AG04450 (cell line): Measurements from ENCODE around the gene MAPK14. TPM values are rescaled to one million over a fixed set of nuclear protein-coding genes. Genes with fewer than 3 reads are reported as not detected.
A peak's percentile ranks its signal among the peaks of the same experiment; 100 is the strongest.
"Not testable (repeated sequence)": the region's sequence is repeated elsewhere in the genome, so short reads cannot be mapped to it uniquely, and the experiment has no call there.

Experiments
- CTCF ChIA-PET: fragments of 300-600, 350-600 bp; formaldehyde crosslinking; extraction: SDS; loops from one replicate; lab custom pipeline; 2022; ENCODE audit warnings: antibody characterized with exemption, inconsistent platforms; lab: Charles Lee
- POLR2A ChIA-PET: fragments of 350-600 bp; formaldehyde crosslinking; extraction: SDS; loops from one replicate; lab custom pipeline; 2021; ENCODE audit warnings: antibody characterized with exemption, inconsistent platforms; lab: Yijun Ruan, JAX
- DNase-seq: peaks from one replicate; pipeline ENCODE4 v3.0.0-alpha.2; 2011; ENCODE audit warnings: low read depth, low spot score
- H3K27ac ChIP-seq: one replicate; pipeline ENCODE4 v1.5.1; 2012; ENCODE audit warnings: low read depth, low read length, control low read depth
- H3K27me3 ChIP-seq: one replicate; pipeline ENCODE4 v1.6.0; 2012; ENCODE audit warnings: low read length; ENCODE audit not compliant: control insufficient read depth, insufficient read depth
- H3K4me3 ChIP-seq: 2 replicates; pipeline ENCODE4 v1.5.1; 2011; ENCODE audit warnings: mild to moderate bottlenecking, low read depth, low read length, control low read depth
- H3K9me3 ChIP-seq: 2 replicates; pipeline ENCODE4 v1.5.1; 2012; ENCODE audit warnings: low read length; ENCODE audit not compliant: control insufficient read depth, insufficient read depth
- polyA plus RNA-seq: library from polyadenylated mRNA; depleted of rRNA; stranded (reverse); fragments of >200 nt; gene quantifications from 2 replicates; pipeline ENCODE4 v1.2.3, GENCODE V29; 2011
- TF ChIP-seq, protein P1 (sequence below): IDR thresholded peaks from 2 replicates; pipeline ENCODE4 v1.5.1; 2011; ENCODE audit warnings: low read depth, low read length, control low read depth, inconsistent platforms

MAPK14 gene
- polyA plus RNA-seq, 1 experiment, result 55.7 TPM

DNA sequence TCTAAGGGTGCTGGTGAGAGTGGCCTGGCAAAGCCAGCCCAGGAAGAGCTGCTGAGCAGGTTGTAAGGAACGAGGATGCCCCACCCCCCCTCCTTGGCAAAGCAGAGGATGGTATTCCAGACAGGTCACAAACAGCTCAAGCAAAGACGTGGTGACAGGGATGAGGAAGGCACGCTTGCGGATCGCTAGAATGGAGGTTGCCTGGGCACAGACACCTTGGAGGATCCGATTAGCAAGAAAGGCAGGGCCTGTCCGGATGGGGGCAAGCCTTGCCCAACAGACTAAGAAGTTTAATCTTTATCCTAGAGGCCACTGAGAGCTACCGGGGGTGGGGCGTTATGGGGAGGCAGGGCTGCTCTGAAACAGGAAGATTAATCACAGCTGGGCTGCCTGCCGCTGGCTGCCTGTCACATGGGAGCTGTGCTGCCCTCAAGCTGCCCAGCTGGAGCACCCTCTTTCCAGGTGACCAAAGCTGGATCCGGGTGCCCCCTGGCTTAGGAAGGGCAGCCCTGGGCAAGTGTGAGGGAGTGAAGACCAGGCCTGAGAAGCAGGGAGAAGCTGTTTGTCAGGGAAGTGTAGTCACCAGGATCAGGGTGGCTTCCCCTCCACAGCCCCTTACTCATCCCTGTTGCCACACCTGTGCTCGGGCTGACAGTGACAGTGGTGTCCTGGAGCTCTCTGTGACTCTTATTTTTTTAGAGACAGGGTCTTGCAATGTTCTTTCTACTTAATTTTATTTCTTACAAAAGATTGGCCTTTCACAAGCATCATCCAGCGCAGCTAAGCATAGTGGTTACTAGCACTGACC, 93.6 kb downstream of the MAPK14 start:
- ChIA-PET CTCF (interaction anchor here (0.5 to 2.2 kb wide), 7 partner anchors 10 to 438 kb away, joined by 3 to 8 read pairs (median 4); no protein-coding TSS in a partner anchor), POLR2A (interaction anchor here (0.6 to 1.1 kb wide), 3 partner anchors 17 to 179 kb away, joined by 3 to 4 read pairs (median 3); no protein-coding TSS in a partner anchor)
- Histone ChIP-seq H3K9me3 (no peaks in the 10 kb centered on the region), H3K4me3 (no peak overlapping the region), H3K27me3 (no peaks in the 10 kb centered on the region), H3K27ac (no peak overlapping the region)
- no peak for DNase-seq
- TF ChIP-seq, protein P1, sequence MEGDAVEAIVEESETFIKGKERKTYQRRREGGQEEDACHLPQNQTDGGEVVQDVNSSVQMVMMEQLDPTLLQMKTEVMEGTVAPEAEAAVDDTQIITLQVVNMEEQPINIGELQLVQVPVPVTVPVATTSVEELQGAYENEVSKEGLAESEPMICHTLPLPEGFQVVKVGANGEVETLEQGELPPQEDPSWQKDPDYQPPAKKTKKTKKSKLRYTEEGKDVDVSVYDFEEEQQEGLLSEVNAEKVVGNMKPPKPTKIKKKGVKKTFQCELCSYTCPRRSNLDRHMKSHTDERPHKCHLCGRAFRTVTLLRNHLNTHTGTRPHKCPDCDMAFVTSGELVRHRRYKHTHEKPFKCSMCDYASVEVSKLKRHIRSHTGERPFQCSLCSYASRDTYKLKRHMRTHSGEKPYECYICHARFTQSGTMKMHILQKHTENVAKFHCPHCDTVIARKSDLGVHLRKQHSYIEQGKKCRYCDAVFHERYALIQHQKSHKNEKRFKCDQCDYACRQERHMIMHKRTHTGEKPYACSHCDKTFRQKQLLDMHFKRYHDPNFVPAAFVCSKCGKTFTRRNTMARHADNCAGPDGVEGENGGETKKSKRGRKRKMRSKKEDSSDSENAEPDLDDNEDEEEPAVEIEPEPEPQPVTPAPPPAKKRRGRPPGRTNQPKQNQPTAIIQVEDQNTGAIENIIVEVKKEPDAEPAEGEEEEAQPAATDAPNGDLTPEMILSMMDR, result no peak

DNA sequence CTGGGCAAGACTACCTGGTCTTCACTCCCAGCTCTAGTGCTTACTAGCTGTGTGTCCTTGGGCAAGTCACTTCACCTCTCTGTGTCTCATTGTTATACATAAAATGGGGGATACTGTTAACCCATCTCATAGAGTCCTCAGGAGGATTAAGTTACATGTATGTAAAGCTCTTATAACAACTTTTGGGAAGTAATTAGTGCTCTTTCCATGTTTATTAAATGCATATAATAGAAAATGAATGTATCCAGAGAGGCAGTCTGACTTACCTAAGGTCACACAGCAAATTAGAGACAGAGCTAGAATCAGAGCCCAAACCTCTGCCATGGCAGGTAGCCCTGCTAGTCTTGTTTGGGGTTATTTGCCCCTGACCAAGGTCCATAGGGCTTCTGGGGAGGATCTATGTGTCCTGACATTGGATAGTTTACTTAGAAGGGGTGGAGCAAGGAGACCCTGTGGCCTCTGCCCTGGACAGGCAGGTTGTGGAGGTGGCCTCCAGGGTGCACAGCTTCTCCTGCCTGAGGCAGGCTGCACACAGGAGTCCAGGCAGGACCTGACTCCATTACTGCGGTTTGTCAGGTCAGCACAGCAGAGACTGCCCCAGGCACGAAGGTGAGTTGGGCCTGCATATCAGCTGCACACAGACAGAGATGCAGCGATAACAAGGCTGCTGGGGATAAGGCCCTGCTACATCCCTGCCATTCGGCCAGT, 94.3 kb downstream of the MAPK14 start:
- Histone ChIP-seq H3K9me3 (no peaks in the 10 kb centered on the region), H3K27ac (no peak overlapping the region), H3K4me3 (no peak overlapping the region), H3K27me3 (no peaks in the 10 kb centered on the region)
- DNase-seq, result no peak
- TF ChIP-seq, protein P1, result no peak
- ChIA-PET CTCF (interaction anchor here (0.5 to 2.2 kb wide), 8 partner anchors 11 to 439 kb away, joined by 3 to 8 read pairs (median 4); no protein-coding TSS in a partner anchor), POLR2A (interaction anchor here (0.8 to 1.1 kb wide), 2 partner anchors 18 to 95 kb away, joined by 3 read pairs; no protein-coding TSS in a partner anchor)

DNA sequence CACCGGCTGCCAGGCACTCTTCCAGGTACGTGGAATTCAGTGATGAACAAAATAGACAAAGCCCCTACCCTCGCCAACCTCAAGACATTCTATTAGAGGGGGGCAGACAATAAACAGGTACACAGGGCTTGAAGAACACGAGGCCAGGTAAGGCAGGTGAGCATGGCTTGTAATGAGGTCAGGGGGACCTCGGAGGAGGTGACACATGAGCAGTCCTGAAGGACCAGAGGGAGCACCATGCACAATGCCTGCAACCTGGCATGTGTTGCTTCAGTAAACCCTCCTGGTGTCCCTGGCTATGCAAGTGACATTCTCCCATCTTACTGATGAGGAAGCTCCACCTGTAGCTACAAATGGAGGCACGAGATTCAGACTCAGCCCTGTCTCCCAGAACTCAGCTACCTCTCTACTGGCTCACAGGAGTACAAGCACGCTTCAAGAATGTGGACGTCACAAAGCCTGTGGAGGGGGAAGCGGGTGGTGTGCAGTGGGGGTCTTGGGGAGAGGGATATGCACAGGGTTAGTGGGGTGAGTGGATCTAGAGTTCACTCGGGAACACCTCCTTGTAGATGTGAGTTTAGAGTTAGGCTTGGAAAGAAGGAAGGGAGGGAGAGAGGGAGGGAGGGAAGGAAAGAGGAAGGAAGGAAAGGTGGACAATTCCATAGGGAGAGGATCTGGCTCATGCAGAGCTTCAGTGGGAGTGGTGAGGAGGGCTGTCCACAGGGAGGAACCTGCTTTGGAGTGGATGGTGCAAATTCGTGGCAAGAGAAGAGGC, 95.1 kb downstream of the MAPK14 start:
- Histone ChIP-seq H3K27ac (no peak overlapping the region), H3K9me3 (0 out of 2 replicates have a peak, but pooled peaks cover 2% of the 10 kb centered on the region), H3K4me3 (no peak overlapping the region), H3K27me3 (no peaks in the 10 kb centered on the region)
- ChIA-PET CTCF (interaction anchor here (0.9 to 1.9 kb wide), 4 partner anchors 9 to 237 kb away, joined by 3 to 8 read pairs (median 4); no protein-coding TSS in a partner anchor), POLR2A (no interaction called here)
- TF ChIP-seq, protein P1, result no peak
- DNase-seq, result no peak

DNA sequence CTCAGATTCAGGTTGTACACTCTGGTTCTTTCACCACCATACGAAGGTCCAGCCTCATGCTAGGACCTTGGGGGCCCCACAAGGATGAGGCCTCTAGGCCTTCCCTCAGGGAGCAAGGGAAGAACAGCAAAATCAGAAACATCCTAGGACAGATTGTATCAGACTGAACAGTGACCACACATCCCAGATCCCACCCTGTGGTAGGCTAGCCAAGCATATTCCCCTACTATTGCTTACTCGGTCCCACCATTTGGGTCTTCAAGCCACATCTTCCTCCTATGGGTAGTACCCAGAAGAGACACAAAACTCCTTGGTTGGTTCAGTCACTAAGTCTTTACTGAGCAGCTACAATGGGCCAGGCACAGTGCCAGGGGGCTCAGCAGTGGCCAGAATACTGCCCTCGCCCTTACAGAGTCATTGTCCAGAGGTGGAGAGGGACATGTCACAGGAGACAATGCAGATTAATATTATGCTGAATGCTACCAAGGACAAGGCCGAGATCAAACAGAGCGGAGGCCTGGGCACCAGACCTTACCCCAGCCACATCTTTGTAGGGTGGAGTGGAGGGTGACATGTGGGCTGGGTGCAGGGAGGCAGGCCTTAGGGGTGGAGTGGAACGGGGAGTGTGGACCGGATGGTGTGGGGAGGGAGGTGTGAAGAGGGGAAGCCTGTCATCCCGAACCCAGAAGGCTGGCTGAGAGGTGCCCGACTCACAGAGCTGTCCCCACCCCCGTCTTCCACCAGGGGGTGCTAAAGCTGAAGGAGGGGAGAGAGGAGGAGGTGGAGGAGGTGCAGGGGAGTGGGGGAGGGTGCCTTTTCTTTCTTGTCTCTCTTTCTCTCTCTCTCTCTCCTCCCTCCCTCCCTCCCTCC, 95.9 kb downstream of the MAPK14 start:
- H3K4me3 ChIP-seq, result no peak overlapping the region
- H3K27ac ChIP-seq, result no peak overlapping the region
- POLR2A ChIA-PET, result interaction anchor here (0.6 kb wide), 2 partner anchors 22 to 40 kb away, joined by 5 to 12 read pairs; no protein-coding TSS in a partner anchor

DNA sequence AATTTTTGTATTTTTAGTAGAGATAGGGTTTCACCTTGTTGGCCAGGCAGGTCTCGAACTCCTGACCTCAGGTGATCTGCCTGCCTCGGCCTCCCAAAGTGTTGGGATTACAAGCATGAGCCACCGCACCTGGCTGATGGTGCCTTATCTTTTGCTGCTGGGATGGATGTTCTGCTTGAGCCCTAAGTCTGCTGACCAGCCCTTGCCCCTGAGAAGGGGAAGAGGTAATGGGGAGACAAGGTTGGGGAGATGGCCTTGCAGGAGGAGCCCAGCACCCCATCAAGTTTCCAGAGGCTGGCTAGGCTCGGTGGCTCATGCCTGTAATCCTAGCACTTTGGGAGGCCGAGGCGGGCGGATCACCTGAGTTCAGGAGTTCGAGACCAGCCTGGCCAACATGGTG, 96.7 kb downstream of the MAPK14 start:
- not testable (repeated sequence) for H3K27me3 ChIP-seq, DNase-seq, H3K4me3 ChIP-seq, H3K27ac ChIP-seq, H3K9me3 ChIP-seq
- POLR2A ChIA-PET, result interaction anchor here (0.6 kb wide), 1 partner anchor 39 kb away, joined by 12 read pairs; no protein-coding TSS in a partner anchor
- CTCF ChIA-PET, result interaction anchor here (0.6 to 1.4 kb wide), 8 partner anchors 7 to 429 kb away, joined by 3 to 8 read pairs (median 3); no protein-coding TSS in a partner anchor

More for the DNA sequence above, 95.9 kb downstream of the MAPK14 start:
- Histone ChIP-seq H3K9me3 (peaks cover 5% of the 10 kb centered on the region; the same call in 1 of the 2 replicates), H3K27me3 (no peaks in the 10 kb centered on the region)
- TF ChIP-seq, protein P1, result peak; percentile 80
- peak; percentile 33 for DNase-seq
- CTCF ChIA-PET, result interaction anchor here (0.6 to 1.4 kb wide), 11 partner anchors 8 to 430 kb away, joined by 3 to 8 read pairs (median 4); no protein-coding TSS in a partner anchor
